Sciatic nerve (tissue), 2 donors: Measurements from ENCODE around the gene KISS1R. TPM values are rescaled to one million over a fixed set of nuclear protein-coding genes. Genes with fewer than 3 reads are reported as not detected.

ENCODE experiments used
- ATAC-seq: fragments of 200-7000 bp; cut with Tn5 transposase; one replicate; pipeline ENCODE4 v1.9.1; 2020; ENCODE audit warnings: mild to moderate bottlenecking, moderate library complexity
- DNase-seq: peaks from one replicate; pipeline ENCODE4 v3.0.0-alpha.2; 2020; ENCODE audit warnings: low spot score
- intact Hi-C: fragments of 100-400 bp; cut with DNase I; formaldehyde crosslinking; loops from one replicate; pipeline ENCODE4 v1.14.2; 2022
- total RNA-seq: library from RNA; stranded (reverse); fragmentation: NEBNext Ultra II Directional; extraction: Animal tissue kit (Norgen Biotek cat#: 25700); gene quantifications from one replicate; pipeline ENCODE4 v1.2.1, GENCODE V29; 2021
- donor health status: DM: no; HTN: no; CAD: no.
- donor health status: DM: no; HTN: no; CAD: no.

Gene KISS1R
- total RNA-seq, 1 donor from 2014 or later, result not detected

DNA sequence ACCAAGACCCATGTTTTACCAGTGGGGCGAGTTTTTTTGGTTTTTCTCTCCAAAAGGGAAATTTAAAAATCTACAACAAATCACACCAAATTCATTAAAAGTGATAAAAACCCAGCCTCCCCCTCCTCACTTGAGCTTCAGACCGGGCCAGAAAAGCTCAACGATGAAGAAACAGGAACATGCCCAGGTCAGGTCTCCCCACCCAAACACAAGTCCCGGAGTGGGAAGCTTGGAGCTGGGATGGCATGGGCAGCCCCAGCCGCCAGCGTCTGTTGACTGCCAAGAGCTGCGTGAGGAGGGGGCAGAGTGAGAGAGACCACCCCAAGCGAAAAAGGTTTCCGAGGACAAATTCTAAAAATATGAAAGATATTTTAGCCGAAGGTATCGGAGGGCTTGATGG is 20.1 kb upstream of the KISS1R start:
- no peak for ATAC-seq
- DNase-seq, result no peak
- intact Hi-C loops, result no loop called here

DNA sequence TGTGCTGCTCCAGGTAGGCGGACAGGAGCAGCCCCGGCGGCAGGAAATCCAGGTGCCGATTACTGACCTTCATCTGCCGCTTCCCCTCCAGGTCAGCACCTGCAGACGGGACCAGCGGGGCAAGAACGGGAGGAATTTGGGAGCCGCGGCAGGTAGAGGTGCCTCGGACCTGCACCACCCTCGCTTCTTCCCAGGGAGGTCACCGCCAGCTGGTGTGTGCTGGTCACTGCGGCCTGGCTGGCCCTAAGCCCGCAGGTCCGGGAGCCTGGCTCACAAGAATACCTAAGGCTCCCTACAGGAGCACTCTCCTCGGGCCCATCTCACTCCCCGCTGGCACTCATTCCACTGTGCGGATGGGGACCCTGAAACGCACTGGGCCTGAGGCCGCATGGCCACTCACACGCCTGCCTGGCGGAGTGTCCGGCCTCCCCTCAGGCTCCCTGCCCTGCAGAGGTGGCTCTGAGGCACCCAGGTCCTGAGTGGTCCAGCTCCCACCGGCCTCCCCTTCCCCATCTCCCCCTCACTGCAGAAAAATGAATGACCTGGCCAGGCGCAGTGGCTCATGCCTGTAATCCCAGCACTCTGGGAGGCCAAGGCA is 19.6 kb upstream of the KISS1R start:
- intact Hi-C loops, result no loop called here
- DNase-seq (no peak), ATAC-seq (no peak)

DNA sequence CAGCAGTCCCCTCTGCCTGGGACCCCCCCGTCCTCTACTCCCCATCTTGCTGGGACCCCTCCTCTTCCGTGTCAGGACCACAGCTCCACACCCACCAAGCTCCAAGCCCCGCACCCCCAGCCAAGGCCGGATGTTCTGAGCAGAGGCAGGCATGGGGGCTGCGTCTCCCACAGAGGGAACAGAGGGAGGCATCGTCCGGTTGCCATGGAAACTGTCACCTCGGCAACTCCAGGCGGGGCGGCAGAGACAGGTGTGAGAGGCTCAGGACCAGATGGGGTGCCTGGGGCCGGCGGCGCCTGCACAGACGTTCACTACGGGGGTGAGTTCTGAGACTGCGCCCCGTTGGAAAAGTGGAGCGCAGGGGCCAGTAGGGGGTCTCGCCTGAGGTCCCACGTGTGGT is 18.5 kb upstream of the KISS1R start:
- intact Hi-C loops, result no loop called here
- ATAC-seq, result no peak
- DNase-seq, result no peak

DNA sequence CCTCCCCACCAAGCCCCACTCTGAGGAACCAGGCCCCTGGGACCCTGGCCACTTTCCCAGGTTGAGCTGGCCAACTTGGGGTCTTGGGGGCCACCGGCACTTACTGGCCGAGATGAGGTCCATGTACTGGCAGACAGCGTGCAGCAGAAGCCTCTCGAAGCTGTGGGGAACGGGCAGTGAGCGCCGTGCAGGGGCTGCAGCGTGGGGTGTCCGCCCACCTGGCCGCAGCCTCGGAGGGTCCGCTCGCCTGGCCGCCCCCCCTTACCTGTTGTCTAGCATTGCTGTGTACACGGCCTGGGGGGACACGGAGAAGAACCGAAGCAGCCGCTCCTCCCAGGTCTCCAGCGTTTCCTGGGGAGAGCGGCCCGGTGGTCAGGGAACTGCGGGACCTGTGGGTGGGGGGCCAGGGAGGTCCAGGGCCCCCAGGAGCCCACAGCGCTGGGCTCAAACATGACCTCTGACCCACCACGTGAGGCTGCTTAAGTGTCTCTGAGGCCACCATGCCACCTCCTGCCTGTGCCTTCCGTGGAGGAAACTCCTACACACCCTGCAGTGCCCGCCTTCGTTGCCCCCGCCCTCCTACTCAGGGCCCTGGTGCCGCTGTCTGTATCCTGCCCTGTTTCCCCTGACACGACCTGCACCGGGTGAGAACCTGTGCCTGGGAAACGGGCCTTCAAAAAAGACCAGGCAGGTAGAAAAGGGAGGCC is 17.6 kb upstream of the KISS1R start:
- intact Hi-C loops, result no loop called here
- ATAC-seq (no peak), DNase-seq (no peak)

DNA sequence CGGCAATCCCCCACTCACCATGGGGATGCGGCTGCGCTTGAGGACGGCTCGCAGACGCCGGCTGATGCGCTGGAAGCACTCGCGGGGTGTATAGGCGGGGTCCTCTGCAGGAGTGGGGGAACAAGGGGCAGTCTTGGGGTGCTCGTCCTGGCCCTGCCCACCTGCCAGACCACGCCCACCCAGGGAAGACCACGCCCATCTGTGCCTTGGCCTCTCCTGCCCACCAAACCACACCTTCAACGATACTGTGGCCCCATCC is 17.2 kb upstream of the KISS1R start:
- DNase-seq (no peak), ATAC-seq (no peak)
- intact Hi-C loops, result no loop called here

DNA sequence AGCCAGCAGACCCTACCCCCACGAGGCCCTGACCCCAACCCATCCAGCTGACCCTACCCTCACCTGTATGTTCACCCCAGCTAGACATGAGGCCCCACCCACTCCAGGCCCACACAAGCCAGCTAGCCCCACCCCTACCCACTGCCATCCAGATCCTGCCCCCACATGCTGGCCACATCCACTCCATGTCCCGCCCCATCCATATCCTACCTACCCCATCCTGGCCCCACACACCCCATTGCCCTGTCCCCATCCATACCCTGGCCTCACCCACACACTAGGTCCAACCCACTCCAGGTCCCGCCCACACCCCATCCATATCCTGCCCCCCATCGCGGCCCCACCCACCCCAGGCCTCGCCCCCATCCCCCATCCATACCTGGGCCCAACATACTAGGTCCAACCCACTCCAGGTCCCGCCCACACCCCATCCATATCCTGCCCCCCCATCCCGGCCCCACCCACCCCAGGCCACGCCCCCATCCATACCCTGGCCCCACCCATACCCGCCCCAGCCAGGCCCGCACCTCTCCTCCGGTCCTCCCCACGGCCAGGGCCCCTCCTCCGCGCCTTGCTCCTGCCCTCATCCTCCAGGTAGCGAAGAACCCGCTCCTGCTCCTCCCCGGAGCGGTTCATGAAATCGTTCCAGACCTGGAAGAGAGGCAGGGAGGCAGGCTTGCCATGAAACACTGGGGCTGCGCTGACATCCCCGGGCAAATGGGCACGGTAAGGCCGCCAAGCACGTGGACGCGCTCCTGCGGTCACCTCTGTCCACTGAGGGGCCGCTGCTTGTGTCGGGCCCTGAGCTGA is 16.6 kb upstream of the KISS1R start:
- no peak for ATAC-seq

DNA sequence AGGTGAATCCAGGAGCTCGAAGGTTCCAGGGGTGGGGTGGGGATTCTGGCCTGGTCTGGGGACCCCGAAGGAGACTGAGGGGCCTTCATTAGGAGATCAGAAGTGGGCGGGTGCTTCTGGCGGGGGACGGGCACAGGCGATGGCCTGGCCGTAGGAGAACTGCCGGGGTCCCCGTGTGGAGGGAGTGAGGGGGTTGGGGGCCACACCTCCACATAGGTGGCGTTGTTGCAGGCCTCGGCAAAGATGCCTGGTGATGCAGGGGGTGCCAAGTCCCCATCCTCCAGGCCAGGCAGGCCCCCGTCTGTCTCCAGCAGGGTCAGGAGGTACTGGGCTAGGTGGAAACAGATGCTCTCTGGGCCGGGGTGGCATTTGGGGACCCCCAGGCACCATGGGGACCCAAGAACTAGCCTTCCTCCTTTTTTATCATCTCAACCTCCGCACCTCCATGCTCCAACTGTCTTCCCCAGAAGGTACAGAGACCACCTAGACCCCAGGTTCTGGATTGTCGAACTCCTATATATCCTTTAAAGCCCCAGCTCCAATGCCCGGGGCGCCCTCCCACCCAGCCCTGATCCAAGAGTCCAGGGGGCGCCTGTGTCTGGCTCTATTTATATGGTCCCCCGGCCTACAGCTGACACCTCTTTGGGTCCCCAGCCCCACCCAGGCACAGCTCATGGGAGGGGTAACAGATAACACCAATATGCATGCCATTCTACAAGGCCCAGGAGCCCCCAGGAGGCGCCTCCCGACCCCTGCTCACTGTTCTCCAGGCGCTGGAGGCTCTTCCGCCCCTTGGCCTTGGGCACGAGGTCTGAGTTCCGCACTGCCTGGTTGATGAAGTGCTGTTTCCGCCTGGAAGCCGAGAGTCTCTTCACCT is 15.7 kb upstream of the KISS1R start:
- intact Hi-C loops, result no loop called here
- DNase-seq, result no peak
- ATAC-seq, result no peak

More for the DNA sequence above, 16.6 kb upstream of the KISS1R start:
- no peak for DNase-seq
- intact Hi-C loops, result no loop called here

DNA sequence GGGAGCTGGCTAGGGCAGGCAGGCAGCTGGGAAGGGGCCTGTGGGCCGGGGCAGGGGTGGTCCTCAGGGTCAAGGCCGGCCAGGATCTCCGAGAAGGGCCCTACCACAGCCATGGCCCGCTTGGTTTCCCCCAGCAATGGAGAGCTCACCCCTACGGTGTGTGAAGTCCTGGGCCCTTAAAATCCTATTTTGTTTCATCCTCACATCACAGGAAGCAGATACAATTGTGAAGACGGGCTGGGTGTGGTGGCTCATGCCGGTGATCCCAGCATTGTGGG is 15.1 kb upstream of the KISS1R start:
- no peak for DNase-seq
- intact Hi-C loops, result no loop called here
- ATAC-seq, result no peak

DNA sequence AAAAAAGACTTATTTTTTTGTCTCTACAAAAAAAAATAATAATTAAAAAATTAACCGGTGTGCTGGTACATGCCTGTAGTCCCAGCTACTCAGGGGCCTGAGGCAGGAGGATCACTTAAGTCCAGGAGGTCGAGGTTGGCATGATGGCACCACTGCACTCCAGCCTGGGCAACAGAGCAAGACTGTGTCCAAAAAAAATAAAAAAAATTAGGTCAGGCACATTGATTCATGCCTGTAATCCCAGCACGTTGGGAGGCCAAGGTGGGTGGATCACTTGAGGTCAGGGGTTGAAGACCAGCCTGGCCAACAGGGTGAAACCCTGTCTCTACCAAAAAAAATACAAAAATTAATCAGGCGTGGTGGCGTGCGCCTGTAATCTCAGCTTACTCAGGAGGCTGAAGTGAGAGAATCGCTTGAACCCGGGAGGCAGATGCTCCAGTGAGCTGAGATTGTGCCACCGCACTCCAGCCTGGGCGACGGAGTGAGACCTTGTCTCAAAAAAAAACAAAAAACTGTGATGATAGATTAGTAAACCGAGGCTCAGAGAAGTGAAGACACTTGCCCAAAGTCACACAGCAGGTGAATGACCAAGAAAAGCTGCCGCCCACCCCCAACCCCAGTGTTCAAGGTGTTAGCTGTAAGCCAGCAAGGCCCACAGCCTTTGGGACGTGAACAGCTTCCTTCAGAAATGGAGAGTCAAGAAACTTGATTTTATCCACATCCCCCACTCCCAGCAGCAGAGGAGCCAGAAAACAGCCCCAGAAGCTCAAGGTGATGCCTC is 14.5 kb upstream of the KISS1R start:
- no peak for ATAC-seq
- no peak for DNase-seq
- intact Hi-C loops, result no loop called here

DNA sequence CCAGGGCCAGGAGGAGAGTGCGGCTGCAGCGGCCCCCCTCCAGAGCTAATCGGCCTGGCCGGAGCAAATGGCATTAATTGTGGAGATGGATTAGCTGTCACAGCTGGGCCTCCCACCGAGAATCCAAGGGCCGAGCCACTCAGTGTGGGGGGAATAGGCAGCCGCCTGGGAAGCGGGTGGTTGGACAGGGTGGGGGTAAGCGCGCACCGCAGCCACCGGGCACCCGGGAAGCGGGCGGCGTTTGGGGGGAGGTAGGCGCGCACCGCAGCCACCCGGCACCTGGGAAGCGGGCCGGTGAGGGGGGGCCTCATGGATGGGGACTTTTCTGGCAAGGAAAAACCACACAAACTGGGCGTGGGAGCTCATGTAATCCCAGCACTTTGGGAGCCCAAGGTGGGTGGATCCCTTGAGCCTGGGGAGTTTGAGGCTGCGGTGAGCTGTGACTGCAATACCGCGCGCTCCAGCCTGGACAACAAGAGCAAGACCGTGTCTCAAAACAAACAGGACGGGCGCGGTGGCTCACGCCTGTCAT is 13.8 kb upstream of the KISS1R start:
- no peak for DNase-seq
- intact Hi-C loops, result no loop called here
- peak; percentile 12 for ATAC-seq

DNA sequence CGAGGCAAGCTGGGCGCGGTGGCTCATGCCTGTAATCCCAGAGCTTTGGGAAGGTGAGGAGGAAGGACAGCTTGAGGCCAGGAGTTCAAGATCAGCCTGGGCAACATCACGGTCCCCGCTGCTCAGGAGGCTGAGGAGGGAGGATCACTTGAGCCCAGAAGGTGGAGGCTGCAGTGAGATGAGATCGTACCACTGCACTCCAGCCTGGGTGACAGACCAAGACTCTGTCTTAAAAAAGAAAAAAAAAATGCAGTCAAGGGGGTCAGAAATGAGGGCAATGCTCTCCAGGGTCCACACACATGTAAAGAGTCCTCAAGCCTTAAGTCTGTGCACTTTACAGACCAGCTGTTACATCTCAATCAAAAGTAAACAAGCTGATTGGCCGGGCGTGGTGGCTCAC is 12.6 kb upstream of the KISS1R start:
- intact Hi-C loops, result no loop called here
- DNase-seq (no peak), ATAC-seq (no peak)

DNA sequence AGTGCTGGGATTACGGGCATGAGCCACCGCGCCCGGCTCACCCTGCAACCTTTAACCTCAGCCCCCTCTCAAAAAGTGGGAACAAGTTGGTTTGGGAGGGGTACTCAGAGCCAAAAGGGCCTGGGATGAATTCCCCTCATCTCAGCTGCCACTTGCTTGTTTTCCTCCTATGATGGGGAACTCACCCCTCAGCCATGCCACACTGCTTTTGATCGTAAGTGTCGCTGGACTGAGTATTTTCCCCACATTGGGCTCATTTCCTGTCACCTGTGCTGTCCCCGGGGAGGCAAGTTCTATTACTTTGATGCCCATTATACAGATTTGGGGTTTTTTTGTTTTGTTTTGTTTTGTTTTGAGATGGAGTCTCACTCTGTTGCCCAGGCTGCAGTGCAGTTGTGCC is 10.7 kb upstream of the KISS1R start:
- intact Hi-C loops, result no loop called here
- DNase-seq (no peak), ATAC-seq (no peak)

DNA sequence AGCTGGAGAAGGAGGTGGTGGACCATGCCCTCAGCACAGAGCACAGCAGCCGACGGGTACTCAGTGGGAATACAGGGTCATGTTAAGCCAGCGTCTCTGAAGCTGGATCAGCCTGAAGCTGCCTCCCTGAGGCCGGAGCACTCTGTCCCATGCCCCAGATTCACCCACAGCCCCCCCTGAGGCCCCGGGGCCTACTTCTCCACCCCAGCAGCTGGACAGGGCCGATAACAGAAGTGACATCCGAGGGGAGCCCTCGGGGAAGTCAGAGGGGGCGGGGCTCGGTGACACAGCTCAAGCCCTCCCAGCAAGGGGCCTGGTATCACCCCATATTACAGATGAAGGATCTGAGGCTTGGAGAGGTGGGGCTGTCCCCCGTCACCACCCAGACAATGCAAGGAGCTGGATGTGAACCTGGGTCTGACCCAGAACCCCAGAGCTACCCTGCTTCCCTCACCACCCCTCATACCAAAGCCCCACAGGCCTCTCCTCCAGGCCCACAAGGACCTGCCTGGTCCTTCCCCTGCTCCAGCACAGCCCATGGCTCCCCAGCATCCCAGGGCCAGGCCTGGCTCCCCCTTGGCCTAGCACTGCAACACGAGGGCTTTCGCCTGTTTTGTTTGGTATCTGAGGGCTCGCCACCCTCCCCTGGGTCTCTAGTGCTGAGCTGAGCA is 9.8 kb upstream of the KISS1R start:
- no peak for ATAC-seq
- no peak for DNase-seq
- intact Hi-C loops, result no loop called here

DNA sequence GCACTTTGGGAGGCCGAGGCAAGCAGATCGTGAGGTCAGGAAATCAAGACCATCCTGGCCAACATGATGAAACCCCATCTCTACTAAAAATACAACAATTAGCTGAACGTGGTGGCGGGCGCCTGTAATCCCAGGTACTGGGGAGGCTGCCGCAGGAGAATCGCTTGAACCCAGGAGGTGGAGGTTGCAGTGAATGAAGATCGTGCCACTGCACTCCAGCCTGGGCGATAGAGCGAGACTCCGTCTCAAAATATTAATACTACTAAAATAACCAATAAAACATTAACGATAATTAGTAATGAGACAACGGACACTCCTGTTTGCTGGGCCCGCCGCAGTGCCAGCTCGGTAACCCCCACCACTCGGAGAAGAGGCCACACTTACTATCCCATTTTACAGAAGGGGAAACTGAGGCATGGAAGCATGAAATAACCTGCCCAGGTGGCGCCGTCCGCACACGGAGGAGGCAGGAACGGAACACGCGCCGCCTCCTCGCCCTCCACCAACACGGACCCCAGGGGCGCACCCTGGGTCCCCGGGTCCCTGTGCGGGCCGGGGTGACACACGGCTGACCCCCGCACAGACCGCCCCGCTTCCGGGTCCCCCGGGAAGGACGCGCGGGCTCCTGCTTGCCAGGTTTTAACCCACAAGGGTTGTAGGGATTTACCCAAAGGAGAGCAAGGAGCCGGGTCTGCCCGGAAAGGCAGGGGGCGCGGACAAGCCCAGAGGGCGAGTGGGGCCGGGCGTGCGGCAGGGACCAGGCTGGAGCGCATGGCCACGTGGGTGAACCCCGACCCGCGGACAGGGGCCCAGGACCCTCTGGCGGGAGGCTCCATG is 5.7 kb upstream of the KISS1R start:
- DNase-seq (no peak), ATAC-seq (no peak)
- intact Hi-C loops, result loop anchor here (10.0 kb wide), 1 partner anchor 117 kb away; the partner anchor contains the start of gene PTBP1

DNA sequence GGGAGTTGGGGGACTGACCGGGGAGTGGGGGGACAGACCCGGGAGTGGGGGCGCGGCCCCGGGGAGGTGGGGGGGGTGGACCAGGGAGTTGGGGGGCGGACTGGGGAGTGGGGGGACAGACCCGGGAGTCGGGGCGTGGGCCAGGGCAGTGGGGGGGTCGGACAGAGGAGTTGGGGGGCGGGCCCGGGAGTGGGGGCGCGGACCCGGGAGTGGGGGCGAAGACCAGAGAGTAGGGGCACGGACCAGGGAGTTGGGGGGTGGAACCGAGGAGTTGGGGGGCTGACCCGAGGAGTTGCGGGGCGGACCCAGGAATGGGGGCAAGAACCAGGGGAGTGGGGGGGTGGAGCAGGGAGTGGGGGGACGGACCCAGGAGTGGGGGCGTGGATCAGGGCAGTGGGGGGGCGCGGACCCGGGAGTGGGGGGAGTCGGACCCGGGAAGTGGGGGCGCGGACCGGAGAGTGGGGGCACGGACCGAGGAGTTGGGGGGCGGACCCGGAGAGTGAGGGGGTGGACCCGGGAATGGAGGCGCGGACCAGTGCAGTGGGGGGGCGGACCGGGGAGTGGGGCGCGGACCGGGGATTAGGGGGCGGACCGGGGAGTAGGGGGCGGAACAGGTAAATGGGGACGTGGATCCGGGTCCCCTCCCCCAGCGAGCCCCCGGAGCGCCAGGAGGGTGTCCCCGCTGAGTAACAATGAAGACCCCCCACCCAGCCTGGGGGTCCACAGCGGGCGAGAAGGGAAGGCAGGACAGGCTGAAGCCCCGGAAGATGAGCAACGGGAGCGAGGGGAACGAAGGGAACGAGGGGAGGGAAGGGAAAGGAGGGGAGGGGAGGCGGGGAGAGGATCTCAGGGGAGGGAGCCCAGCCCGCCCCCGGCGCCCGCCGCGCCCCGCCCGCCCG is 4.7 kb upstream of the KISS1R start:
- no peak for DNase-seq

DNA sequence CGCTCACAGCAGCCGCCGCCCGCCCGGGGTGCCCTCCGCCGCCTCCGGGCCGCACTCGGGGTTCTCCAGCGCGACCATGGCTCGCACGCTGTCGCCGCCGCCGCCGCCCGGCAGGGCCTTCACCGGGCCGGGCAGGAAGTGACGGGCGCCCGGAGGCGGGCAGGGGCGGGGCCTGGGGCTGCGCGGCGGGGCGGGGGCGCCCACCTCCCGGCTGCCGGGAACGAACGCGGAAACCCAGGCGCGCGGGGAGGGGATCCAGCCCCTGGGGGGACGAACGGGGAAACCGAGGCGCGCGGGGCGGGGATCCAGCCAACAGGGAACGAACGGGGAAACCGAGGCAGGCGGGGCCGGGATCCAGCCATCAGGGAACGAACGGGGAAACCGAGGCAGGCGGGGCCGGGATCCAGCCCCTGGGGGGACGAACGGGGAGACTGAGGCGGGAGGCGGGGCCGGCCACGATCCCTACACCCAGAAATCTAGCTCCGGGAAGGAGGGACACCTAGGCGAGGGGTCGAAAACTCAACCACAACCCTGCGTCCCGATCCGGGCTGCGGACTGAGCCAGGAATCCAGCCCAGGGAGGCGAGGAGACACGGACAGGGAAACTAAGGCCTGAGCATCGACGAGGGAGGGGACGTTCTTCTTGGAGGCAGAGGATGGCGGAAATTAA is 3.9 kb upstream of the KISS1R start, which contains the start of gene R3HDM4:
R3HDM4 (minus strand) TSS at position 140 of the 669 bp plus-strand sequence; CDS start at position 78, 62 bp downstream.
- intact Hi-C loops, result loop anchor here (10.0 kb wide), 1 partner anchor 118 kb away; the partner anchor contains the start of gene PTBP1
- DNase-seq (peak; percentile 89), ATAC-seq (peak; percentile 90)

More for the DNA sequence above, 4.7 kb upstream of the KISS1R start:
- intact Hi-C loops, result loop anchor here (10.0 kb wide), 1 partner anchor 118 kb away; the partner anchor contains the start of gene PTBP1
- peak; percentile 16 for ATAC-seq
